ENCODE results near the gene GPATCH2L. TPM values are rescaled to one million over a fixed set of nuclear protein-coding genes. Genes with fewer than 3 reads are reported as not detected.

Gene GPATCH2L
- total and polyA plus RNA-seq, 4 donors = 4.3 to 69.9 (median 32.4) TPM

GRCh38 chr14:76136476-76137110 lies 15.1 kb upstream of the GPATCH2L start:
- H3K9me3 ChIP-seq (ENCODE audit: control insufficient read depth in 4 of 4, insufficient read depth in 3 of 4, low read length in 3 of 4) = peaks cover 0 to 3% (median 0%) of the 10 kb centered on the region in 4 donors
- no peak for DNase-seq
- ATAC-seq (ENCODE audit: insufficient read depth, low FRiP score) = no peak
- no peaks in the 10 kb centered on the region for H3K36me3 ChIP-seq (ENCODE audit: control insufficient read depth in 4 of 4, insufficient read depth in 4 of 4, low read length in 4 of 4)
- H3K27ac ChIP-seq (ENCODE audit: low read depth in 1 of 2, low read length in 1 of 2) = no peak overlapping the region
- H3K4me1 ChIP-seq (ENCODE audit: control insufficient read depth in 5 of 5, insufficient read depth in 5 of 5, low read length in 5 of 5) = peaks cover 0 to 8% (median 0%) of the 10 kb centered on the region in 5 donors
- H3K4me3 ChIP-seq = no peak overlapping the region
- no peak for TF ChIP-seq CTCF (IDR thresholded peaks at IDR 0.05; ENCODE audit: control extremely low read depth, extremely low read depth)
- WGBS, 2 donors = 14 to 19% methylated on average over 13 of the region's 13 CpGs
- H3K9ac ChIP-seq (ENCODE audit: insufficient read depth in 1 of 2, low read length in 2 of 2) = no peak overlapping the region
- H3K27me3 ChIP-seq (ENCODE audit: control insufficient read depth in 3 of 3, insufficient read depth in 3 of 3, low read length in 2 of 3) = peaks cover 2 to 62% (median 34%) of the 10 kb centered on the region in 3 donors

GRCh38 chr14:76138119-76138757 lies 13.5 kb upstream of the GPATCH2L start:
- H3K36me3 ChIP-seq (ENCODE audit: control insufficient read depth in 4 of 4, insufficient read depth in 4 of 4, low read length in 4 of 4) = no peaks in the 10 kb centered on the region
- no peak for ATAC-seq (ENCODE audit: insufficient read depth, low FRiP score)
- H3K4me1 ChIP-seq (ENCODE audit: control insufficient read depth in 5 of 5, insufficient read depth in 5 of 5, low read length in 5 of 5) = peaks cover 0 to 8% (median 0%) of the 10 kb centered on the region in 5 donors
- H3K4me3 ChIP-seq = no peak overlapping the region
- peak in 1 of 3 donors; percentile 16 for DNase-seq
- peaks cover 0 to 54% (median 24%) of the 10 kb centered on the region in 3 donors for H3K27me3 ChIP-seq (ENCODE audit: control insufficient read depth in 3 of 3, insufficient read depth in 3 of 3, low read length in 2 of 3)
- no peak overlapping the region for H3K27ac ChIP-seq (ENCODE audit: low read depth in 1 of 2, low read length in 1 of 2)
- WGBS, 2 donors = 6 to 8% methylated on average over 23 to 24 of the region's 24 CpGs
- H3K9me3 ChIP-seq (ENCODE audit: control insufficient read depth in 4 of 4, insufficient read depth in 3 of 4, low read length in 3 of 4) = peaks cover 0 to 6% (median 0%) of the 10 kb centered on the region in 4 donors
- no peak overlapping the region for H3K9ac ChIP-seq (ENCODE audit: insufficient read depth in 1 of 2, low read length in 2 of 2)
- no peak for TF ChIP-seq CTCF (IDR thresholded peaks at IDR 0.05; ENCODE audit: control extremely low read depth, extremely low read depth)

DNA sequence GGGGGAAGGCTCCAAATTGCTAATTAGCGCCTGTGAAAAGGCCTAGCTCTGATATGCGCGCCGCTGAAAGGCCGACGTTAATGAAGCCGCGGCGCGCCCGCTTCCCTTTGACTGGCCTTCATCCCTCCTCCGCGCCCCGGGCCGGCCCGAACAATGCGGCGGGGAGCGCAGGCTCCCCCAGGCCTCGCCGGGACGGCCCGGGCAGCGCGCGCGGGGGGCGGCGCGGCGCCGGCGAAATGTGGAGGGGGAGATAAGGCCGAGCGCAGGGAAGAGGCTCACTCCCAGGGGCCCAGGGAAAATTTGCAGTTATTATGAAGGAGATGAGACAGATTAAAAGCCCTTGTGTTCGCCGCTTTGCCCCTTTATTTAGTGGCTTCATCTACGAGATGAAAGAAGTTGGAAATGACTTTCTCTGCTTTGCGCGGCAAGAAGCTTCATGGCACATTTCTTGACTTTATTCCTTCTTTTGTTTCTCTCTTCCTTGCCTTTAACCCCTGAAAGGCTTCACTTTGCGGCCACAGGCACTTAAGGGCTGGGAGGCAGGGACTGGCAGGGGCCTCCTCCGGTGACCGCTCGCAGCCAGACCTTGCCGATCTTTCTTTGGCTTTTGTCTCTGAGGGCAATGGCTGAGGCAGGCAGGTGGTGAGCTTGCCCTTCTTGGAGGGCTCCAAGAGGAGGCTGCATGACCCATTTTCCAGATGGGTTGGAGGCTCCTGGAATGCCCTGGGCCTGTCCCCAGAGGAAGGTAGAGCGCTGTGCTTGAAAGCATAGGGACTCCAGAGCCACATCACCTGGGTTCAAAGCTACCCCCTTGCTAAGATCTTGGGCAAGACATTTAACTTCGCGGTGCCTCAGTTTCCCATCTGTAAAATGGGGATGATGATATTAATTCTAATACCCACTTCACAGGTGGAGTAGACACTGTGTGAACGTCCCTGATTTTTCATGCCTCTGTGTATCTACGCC lies 12.7 kb upstream of the GPATCH2L start:
- WGBS, 2 donors = 11 to 12% methylated on average over 48 to 50 of the region's 50 CpGs
- Histone ChIP-seq H3K4me1 (ENCODE audit: control insufficient read depth in 5 of 5, insufficient read depth in 5 of 5, low read length in 5 of 5) (peaks cover 0 to 8% (median 0%) of the 10 kb centered on the region in 5 donors), H3K9ac (ENCODE audit: insufficient read depth in 1 of 2, low read length in 2 of 2) (no peak overlapping the region), H3K27me3 (ENCODE audit: control insufficient read depth in 3 of 3, insufficient read depth in 3 of 3, low read length in 2 of 3) (peaks cover 0 to 55% (median 24%) of the 10 kb centered on the region in 3 donors), H3K9me3 (ENCODE audit: control insufficient read depth in 4 of 4, insufficient read depth in 3 of 4, low read length in 3 of 4) (peaks cover 0 to 6% (median 0%) of the 10 kb centered on the region in 4 donors), H3K36me3 (ENCODE audit: control insufficient read depth in 4 of 4, insufficient read depth in 4 of 4, low read length in 4 of 4) (no peaks in the 10 kb centered on the region), H3K27ac (ENCODE audit: low read depth in 1 of 2, low read length in 1 of 2) (no peak overlapping the region), H3K4me3 (no peak overlapping the region)
- ATAC-seq (ENCODE audit: insufficient read depth, low FRiP score) (no peak), DNase-seq (peak; percentile 24 to 35 (median 30))
- no peak for TF ChIP-seq CTCF (IDR thresholded peaks at IDR 0.05; ENCODE audit: control extremely low read depth, extremely low read depth)

Data from lung (tissue), 12 donors.